CD4-positive, alpha-beta T cell treated with Interleukin-17A for 4 hours (primary cell): Measurements from ENCODE around the gene GAB4.

ENCODE experiments used
- DNase-seq: peaks from one replicate; pipeline ENCODE4 v3.0.0-alpha.2; 2020; ENCODE audit warnings: mixed read lengths

GAB4 gene

DNA sequence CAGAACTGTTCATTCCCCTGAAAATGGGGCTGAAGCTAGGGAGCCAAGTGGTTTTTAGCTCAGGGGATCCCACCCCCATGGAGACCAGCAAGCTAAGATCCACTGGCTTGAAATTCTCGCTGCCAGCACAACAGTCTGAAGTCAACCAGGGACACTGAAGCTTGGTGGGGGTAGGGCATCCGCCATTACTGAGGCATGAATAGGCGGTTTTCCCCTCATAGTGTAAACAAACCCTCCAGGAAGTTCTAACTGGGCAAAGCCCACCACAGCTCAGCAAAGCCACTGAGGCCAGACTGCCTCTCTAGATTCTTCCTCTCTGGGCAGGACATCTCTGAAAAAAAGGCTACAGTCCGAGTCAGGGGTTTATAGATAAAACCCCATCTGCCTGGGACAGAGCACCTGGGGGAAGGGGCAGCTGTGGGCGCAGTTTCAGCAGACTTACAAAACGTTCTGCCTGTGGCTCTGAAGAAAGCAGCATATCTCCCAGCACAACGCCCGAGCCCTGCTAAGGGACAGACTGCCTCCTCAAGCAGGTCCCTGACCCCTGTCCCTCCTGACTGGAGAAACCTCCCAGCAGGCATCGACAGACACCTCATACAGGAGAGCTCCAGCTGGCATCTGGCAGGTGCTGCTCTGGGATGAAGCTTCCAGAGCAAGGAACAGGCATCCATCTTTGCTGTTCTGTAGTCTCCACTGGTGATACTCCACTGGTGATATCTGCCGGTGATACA is 32.7 kb downstream of the GAB4 start:
- no peak for DNase-seq

DNA sequence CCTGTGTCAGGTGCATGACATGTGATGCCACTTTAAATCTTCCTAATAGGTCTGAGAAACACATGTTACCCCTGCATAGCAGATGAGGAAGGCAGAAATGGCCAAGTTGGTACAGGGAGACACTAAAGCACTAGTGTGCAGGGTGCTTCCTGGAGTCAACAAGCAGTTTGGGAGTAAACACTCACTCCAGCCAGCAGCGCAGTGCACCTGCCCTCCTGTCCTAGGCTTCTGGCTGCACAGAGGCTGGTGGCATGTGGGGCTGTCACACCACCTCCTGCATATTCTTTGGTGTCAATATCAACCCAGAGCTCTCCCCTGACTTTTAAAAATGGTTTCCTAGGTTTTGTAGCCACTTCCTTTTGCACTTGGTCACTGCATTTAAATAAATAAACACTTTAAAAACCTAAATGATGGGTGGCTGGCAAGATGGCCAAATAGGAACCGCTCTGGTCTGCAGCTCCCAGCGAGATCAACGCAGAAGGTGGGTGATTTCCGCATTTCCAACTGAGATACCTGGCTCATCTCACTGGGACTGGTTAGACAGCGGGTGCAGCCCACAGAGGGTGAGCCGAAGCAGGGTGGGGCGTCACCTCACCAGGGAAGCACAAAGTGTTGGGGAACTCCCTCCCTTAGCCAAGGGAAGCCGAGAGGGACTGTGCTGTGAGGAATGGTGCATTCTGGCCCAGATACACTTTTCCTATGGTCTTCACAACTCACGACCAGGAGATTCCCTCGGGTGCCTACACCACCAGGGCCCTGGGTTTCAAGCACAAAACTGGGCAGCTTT is 33.5 kb downstream of the GAB4 start:
- no peak for DNase-seq

DNA sequence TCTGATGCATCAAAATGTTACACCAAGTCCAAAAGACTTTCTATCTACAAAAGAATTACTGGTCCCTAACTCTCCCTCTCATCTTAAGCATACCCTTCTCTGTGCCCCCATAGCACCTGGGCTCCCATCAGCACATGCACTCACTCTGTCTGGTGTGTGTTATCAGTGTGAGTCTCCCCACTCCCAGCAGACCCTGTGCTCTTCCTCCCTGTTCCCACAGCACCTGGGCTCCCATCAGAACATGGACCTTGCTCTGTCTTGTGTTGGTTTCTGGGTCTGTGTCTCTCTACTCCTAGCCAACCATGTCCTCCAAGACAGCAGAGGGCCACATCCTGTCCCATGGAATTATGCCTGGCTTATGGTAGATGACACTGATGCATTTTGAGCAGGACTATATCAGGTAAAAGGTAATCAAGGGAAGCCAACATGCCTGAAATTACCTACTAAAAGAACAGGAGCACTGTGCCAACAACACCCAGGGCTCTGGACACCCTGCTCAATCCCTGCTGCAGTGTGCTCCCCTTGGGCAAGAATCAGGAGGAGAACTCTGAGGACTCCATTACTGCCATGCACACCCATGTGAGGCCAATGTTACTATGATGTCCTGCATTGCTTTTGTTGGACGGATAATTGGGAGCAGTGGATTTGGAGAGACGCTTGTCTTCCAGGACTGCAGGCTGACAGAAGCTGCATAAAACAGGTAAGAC is 34.3 kb downstream of the GAB4 start:
- no peak for DNase-seq

DNA sequence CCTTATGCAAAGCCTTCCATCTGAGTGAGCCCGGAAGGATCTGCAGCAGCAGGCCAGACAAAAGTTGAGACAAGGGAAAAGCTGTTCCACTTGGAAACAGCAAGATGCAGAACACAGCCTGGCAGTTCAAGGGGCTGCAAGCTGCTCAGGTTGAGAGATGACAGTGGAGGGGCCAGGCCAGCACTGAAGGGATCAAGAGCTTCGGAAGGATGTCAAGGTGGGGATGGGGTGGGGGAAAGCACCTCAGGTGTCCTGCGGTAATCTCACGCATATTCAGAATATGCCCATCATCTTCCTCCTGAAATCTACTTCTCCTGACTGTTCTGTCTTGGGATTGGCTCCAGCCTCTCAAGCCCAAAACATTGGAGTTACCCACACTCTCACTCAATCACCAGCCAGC is 35.7 kb downstream of the GAB4 start:
- no peak for DNase-seq

DNA sequence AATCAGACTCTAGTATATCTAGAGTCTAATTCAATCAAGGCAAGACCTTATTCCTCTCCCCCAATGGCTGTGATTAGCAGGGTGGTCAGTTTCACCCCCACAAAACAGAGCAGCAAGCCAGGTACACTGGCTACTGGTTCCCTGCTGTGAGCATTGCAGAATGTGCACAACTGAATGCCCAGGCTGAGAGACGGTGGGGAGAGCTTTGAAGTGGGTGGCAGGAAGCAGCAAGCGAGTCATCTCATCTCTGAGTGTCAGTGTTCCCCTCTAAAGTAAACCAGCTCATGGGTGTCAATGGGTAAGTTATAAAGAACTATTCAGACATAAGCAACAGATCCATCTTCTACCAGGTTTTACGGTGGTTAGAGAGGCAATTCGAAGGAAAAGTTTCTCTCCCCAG is 37.6 kb downstream of the GAB4 start:
- peak; percentile 7 for DNase-seq

DNA sequence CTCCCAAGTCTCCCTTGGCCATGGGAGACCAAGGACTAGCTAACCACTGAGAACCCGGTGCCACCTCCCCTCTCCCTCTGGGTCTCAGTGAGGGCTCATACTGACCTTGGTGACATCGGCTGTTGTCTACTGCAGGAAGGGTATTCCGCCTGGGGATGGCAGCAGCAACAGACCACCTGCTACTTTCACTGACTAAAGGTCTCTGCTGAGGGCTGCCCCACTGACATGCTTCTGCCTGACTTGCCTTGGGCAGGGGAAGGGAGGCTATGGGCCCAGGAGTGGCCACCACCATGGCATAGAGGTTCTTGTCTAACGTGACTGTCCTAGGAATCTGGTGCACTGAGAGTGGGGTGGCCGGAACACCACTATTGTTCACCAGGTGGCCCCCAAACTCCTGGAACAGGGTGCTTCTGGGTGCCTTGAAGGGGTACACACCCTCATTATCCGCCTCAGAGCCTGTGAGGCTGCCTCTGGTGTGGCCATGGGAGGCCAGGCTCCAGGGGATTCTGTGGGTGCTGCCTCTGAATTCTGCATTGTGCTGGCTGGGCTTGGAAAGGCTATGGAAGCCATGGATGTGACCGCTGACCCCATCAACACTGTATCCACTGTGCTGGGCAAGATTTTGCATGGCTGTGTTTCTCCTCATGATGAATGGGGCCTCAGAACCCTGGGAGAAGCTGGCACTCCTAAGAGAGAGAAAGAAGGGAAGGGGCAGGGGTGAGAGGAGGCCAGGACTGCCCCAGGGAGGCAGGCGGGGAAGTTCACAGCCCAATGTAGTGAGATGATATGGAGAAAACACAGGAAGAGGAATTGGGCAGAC is 38.3 kb downstream of the GAB4 start:
- no peak for DNase-seq

DNA sequence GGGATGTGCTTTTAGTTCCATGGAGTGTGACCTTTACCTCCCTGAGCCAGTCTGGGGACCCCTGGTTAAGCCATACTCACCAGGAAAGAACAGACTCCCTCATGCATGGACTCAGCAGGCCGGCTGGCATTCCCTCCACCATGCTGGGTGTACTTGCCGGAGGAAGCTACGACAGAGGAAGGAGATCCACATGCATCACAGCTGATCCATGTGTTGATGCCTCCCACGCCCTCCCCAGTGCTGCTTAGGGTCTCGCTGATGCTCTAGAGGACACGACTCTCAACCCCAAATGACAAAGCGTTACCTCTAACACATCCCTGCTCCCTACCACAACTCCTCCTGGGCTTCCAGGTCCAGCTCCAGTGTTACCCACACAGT is 39.8 kb downstream of the GAB4 start:
- DNase-seq, result no peak

DNA sequence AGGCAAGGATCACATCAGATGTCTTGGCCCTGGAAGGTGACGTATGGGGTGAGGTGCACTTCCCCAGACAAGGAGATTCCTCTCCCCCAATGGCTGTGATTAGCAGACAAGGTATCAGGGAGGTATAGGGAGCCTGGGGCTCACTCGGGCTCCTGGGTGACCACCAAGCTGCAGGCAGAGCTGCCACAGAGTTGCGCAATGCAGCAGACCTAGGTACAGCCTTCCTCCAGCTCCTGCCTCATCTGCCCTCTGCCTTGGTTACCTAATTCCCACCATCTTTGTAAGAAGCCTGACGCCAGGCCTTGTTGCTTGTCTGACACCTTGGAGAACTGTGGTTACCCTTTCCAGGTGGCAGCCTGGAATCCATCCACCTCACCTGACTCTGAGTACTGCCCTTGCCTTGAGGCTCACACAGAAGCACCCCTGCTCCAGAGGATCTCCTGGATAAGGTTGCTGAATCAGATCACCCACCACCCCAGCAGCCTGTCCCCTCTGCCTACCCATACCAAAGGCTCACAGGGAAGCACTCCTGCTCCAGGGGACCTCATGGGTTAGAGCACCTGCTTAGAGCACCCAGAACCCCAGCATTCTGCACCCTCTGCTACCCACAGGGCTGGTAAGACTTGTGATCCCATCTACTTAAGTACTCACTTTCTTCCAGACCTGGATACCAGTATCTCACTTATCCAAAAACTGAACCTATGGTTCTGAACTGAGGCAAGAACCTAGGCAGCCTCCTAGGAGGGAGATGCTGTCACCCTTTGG is 40.4 kb downstream of the GAB4 start:
- DNase-seq, result no peak

DNA sequence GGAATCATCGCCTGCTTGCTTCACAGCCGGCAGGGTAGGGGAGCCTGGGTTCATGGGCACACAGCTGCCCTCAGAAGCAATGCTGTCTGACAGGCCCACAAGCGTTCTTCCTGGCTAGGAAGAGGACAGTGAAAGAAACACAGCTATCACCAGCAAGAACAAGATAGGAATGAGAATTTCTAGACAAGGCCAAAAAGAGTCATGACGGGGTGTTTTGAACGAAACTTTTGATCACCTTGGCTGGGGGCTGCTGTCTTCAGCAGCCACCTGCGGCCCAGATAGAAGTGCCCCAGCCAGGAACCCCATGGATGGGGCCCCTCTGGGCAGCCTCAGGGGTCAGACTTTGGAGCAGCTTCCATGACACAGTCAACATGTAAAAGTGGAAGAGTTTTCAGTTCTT is 41.8 kb downstream of the GAB4 start:
- DNase-seq, result no peak

DNA sequence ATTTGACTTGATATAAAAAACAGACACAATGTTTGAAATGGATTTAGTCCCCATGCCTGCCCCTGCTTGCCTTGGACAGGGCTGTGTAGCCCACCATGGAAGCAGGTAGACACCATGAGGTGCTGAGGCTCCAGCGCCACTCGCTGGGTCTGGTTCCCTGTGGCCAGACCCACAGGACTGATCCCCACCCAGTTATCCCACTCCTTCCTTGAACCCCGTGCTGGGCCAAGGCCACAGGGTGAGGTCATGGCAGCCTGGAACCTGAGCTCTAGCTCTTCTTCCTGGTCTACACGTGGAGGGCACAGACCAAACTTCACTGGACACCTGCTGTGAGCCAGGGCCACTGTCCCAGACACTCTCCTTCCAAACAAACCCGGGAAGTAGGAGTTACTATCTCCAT is 42.5 kb downstream of the GAB4 start:
- DNase-seq, result no peak

DNA sequence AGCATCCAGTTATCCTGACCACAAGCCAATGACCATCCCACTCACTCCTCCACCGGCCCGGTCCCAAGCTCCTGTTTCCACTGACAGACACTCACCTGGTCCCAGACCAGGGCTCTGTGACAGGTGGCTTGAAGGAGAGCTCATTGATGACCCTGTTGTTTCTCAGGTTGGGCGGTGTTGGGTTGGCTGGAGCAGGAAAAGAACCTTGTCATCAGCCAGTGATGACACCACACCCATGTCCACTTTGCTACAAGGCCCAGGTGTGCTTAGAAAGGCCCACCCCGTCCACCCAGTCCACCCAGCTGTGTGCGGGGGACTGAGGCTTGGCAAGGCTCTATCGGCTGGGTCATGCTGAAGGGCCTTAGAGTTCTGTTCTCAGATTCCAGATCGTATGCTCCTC is 42.9 kb downstream of the GAB4 start:
- no peak for DNase-seq

DNA sequence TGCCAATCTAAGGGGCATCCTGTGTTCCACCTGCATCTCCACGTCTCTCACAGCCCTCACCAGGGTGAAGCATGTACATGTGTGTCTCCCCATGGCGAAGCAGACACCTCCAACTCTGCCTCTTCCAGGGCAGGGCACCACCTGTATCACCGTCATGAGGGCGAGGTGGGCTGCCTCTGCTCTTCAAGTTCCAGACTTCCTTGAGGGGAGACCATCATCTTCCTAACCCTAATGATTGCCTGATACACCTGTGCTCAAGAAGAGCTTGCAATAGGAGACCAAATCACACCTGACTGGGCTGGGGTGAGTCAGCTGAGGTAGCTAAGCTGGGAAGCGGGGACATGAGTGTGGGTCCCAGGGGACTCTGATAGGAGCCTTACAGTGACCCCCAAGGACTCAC is 43.7 kb downstream of the GAB4 start:
- no peak for DNase-seq

DNA sequence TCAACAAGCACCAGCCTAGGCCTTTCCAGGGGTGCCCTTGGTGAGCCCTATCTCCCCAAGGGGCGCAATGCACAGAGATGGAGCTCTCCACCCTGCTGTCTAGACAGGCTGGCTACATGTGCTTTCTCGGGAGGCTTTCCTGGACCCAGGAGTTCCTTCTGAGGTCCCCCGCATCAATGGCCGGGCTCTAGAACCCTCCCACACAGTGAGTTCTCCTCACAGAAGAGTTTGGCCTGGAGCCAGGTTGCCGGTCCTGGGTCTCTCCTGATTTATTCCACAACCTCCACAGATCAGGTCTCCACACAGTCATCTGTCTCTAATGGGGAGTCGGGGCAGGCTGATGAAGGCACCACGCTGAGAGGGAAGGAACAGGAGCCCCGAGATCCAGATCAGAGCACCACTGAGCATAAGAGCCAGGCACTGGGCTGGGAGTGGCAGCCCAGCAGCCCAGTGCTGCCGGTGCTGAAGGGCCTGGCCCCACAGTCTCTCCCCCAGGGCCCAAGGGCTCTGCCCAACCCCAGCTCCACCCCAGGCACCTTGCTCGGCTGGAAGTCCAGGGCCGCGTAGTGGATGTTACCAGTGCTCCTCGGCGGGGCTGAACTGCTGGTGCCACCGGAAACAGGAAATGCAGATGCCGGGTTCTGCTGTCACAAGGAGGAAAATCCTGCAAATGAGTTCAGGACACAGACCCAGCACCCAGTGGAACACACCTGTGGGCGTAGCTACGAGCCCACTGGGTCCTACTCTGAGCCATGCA is 44.7 kb downstream of the GAB4 start:
- DNase-seq, result no peak

DNA sequence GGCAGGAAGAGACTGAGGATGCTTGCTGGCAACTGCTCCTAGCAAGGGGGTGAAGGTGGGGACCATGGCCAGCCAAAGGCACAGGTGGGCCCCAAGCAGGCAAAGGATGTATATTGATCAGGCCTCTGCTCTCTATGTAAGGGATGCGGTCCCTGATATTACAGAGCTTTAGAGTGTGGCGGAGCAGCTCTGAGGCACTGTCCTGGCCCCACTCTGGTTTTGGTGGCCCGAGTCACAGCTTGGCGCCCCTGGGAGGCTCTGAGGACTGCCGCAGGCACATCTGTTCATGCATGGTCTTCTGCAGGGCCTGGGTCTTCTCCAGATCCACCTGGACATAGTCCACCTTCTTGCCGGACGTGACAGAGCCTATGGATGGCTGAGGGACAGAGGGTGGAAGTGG is 45.5 kb downstream of the GAB4 start:
- DNase-seq, result no peak

DNA sequence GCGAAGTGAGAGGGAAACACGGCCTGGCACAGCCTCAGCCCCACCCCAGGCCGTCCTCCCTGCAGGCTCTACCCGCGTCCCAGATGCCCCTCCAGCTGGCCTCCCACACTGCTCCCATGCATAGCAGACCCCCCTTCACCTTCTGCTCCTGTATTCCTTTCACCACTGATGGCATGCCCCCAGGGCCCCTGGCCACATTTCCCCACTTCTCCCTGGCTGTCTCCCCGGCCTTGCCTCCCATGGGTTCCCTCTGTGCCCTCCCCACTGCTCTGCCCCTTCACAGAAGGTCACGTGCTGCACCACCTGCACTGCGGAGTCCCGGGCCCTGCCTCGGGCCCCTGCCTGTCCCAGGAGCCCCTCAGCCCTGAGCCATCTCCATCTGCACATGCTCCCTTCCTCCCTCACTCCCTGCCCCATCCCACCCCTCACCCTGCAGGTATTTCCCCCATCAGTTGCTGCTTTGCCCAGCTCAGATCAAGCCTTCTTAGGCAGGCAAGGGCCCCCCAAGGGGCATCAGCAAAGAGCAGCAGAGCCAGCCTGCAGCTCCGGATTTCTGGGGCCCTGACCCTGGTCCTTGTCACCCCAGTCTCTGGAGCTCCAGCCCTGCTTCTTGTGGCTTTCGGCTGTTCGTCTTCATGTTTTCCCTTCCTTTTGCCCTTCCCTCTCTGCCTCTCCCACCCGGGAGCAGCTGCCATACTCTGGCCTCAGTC is 46.4 kb downstream of the GAB4 start:
- DNase-seq, result no peak

DNA sequence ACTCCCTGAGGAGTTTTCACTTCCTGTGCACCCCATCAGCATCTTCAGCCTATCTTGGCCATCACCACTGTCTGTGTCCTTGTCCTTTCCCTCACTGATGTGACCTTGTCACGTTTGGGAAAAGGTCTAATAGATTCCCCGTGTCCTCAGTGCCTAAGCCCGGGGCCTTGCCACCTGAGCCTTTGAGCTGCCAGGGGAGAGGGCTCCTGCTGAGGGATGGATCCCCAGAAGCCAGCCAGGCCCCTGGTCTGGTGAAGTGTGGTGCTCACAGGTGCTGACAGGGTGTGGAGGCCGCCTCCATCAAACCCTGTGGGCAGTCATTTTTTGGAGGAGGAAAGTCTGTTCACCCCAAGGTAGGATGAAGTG is 47.2 kb downstream of the GAB4 start:
- no peak for DNase-seq

DNA sequence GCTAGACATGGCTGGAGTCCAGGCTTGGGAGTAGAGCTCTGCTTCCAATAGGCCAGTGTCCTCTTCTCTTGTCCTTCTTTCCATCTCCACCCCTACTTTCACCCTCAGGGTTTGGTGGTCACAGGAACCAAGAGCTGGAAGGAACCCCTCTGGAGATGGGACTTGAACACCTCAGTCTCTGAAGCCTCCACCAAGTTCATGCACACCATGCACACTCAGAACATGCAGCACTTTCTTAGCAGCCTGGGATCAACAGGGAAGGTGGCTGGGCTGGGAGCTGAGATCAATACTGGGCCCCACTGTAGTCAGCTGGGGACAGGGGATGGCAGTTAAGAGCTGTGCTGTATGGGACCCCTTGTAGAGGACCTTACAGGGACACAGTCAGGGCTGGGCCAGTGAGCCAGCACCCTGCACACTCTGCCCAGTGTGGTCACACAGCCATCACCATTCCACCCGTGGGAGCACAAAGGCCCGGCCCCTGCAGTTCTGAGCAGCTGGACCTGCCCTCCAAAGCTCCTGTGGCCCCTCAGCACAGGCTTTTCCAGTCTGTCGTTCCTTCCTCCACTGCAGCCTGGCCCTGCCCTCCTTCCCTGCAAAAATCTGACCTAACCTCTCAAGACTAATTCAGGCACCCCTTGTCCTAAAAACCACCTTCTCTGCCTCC is 47.7 kb downstream of the GAB4 start:
- no peak for DNase-seq

DNA sequence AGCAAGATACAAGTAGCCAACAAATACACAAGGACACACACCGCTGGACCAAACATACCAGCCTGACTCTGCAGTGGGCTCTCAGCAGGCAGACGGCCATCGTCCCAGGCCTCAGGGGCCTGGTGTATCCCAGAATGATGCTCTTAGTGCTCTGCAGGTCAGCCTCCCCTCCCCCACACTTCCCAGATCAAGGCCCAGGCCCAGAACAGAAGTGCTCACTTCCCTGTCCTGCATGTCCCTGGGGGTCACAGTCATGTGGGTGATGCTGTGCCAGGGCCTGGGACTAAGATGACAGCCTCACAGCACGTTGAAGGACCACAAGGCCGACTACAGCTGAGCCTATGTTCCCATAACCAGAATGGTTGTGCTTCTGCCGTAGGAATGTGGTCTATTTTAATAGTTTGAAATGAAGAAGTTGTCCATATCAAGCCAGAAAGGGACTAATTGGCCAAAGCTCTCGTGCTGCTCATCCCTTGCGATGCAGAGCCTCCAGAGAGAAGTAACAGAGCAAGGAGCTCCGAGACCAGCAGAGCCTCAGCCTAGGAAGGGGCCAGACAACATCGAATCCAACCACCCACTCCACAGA is 48.6 kb downstream of the GAB4 start:
- no peak for DNase-seq

DNA sequence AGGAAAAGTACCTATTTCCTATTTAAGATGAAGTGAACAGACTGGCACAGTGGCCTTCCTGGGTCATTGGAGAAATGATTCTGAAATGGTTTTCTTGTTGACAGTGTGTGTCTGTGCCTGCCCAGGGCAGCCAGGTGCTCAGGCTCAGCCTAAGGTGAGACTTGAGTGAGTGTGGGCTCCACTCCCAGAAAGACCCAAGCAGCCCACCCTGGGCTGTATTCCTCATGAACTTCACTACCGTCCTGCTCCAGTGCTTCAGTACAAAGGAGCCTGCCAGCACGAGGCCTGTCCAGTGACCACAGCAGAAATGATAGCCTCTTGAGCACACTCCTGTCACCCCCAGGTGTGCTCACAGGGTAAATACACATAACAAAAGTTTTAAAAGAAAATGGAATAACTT is 49.5 kb downstream of the GAB4 start:
- no peak for DNase-seq

DNA sequence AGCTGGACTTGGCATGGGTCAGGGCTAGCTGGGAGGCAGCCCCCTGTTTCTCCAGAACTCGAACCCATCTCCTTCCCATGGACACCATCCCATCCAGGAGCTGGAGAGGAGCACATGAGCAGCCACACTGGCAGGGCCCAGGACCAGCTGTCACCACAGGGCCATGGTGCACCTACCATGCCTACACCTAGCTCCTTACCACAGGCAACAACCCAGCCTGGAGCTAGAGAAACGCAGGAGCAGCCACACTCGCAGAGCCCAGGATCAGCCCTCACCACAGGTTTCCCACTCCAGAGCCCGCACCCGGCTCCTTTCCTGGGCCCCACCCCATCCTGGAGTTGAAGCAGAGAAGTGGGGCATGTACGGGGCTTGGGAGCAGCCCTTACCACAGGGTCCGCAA is 50.2 kb downstream of the GAB4 start:
- no peak for DNase-seq
